SU-DHL-6 (cell line): ENCODE measurements around the gene CERK.

Experiments used
- H2AFZ ChIP-seq: fragments of 200-600 bp; sonication (generic); 2 replicates; pipeline ENCODE4 v1.6.1; 2014; ENCODE audit warnings: low read depth, mild to moderate bottlenecking, moderate library complexity, mixed read lengths, antibody characterized with exemption, low read length; ENCODE audit not compliant: severe bottlenecking
- H3F3A ChIP-seq: fragments of 200-600 bp; shearing (Covaris generic); 2 replicates; pipeline ENCODE4 v1.6.0; 2016; ENCODE audit warnings: antibody characterized with exemption, mild to moderate bottlenecking; ENCODE audit not compliant: insufficient read depth
- H3K27ac ChIP-seq: fragments of 200-600 bp; sonication (generic); 2 replicates; pipeline ENCODE4 v1.5.1; 2016; ENCODE audit warnings: low read depth, mild to moderate bottlenecking, low read length, moderate library complexity, mixed read lengths
- H3K27me3 ChIP-seq: fragments of 200-600 bp; sonication (generic), shearing (Covaris generic); 2 replicates; pipeline ENCODE4 v1.6.0; 2014; ENCODE audit warnings: mild to moderate bottlenecking, low read length
- H3K36me3 ChIP-seq: fragments of 200-600 bp; sonication (generic); 2 replicates; pipeline ENCODE4 v1.6.1; 2014; ENCODE audit warnings: mild to moderate bottlenecking, low read length, mixed read lengths
- H3K4me2 ChIP-seq: fragments of 300-600, 200-600 bp; shearing (Covaris generic), sonication (generic); 2 replicates; pipeline ENCODE4 v1.6.0; 2014; ENCODE audit warnings: low read length, low read depth, mild to moderate bottlenecking; ENCODE audit not compliant: poor library complexity, severe bottlenecking
- H3K4me3 ChIP-seq: fragments of 200-600 bp; sonication (generic); 2 replicates; pipeline ENCODE4 v1.5.1; 2014; ENCODE audit warnings: antibody characterized with exemption, low read length, mild to moderate bottlenecking, mixed read lengths; ENCODE audit not compliant: insufficient read depth, poor library complexity, severe bottlenecking
- H3K79me2 ChIP-seq: fragments of 200-600 bp; sonication (generic); 2 replicates; pipeline ENCODE4 v1.6.1; 2014; ENCODE audit warnings: mild to moderate bottlenecking, low read length, moderate library complexity; ENCODE audit not compliant: insufficient read depth
- H3K9ac ChIP-seq: fragments of 200-600 bp; sonication (generic); 2 replicates; pipeline ENCODE4 v1.7.0; 2014; ENCODE audit warnings: mild to moderate bottlenecking, low read length
- H3K9me2 ChIP-seq: fragments of 200-600 bp; sonication (generic); replicated peaks from 2 replicates; pipeline ENCODE4 v1.6.1; 2014; ENCODE audit warnings: low read length; ENCODE audit not compliant: insufficient read depth
- H3K9me3 ChIP-seq: fragments of 200-600 bp; sonication (generic); 2 replicates; pipeline ENCODE4 v1.6.1; 2014; ENCODE audit warnings: low read length, mixed read lengths; ENCODE audit not compliant: insufficient read depth
- H4K20me1 ChIP-seq: fragments of 200-600 bp; sonication (generic); 2 replicates; pipeline ENCODE4 v1.6.1; 2014; ENCODE audit warnings: low read depth, mild to moderate bottlenecking, antibody characterized with exemption, low read length, moderate library complexity, mixed read lengths
- EZH2phosphoT487 ChIP-seq: fragments of 200-600 bp; sonication (generic), shearing (Covaris generic); conservative IDR thresholded peaks from 2 replicates; pipeline ENCODE4 v1.6.1; 2018; ENCODE audit warnings: mild to moderate bottlenecking, antibody characterized with exemption, low read length, moderate library complexity, mixed read lengths
- TF ChIP-seq, protein P1 (sequence below): fragments of 200-600 bp; sonication (generic); IDR thresholded peaks from one replicate; pipeline ENCODE4 v1.5.1; 2017; ENCODE audit warnings: antibody characterized with exemption, mild to moderate bottlenecking, low read length, moderate library complexity; ENCODE audit not compliant: insufficient read depth, poor library complexity, severe bottlenecking

The CERK gene

DNA sequence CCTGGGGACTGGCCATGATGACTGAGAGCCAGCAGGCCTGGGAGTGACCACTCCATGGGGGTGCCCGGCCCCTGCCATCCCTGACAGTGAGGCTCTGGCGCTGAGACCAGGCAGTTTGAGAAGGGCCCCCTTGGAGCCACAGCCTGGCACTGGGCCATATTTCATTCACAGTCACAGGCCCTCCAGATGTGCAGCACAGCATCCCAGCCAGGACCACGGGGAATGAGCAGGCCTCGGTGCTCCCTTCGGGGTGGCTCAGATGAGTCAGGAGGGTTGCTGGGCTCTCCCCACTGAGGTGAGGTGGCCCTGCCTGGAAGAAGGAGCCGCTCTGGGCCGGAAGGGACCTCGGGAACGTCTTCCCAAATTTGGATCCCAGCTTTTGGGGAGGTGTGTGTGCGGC, 64.8 kb downstream of the CERK start:
- Histone ChIP-seq H3K9me2 (no peaks in the 10 kb centered on the region), H3K9ac (no peak overlapping the region), H3F3A (no peaks in the 10 kb centered on the region), H3K9me3 (no peaks in the 10 kb centered on the region), H3K27ac (no peak overlapping the region), H3K27me3 (no peaks in the 10 kb centered on the region), H3K36me3 (no peaks in the 10 kb centered on the region), H4K20me1 (no peaks in the 10 kb centered on the region), H3K4me3 (no peak overlapping the region), H3K79me2 (no peaks in the 10 kb centered on the region), H2AFZ (no peak overlapping the region), H3K4me2 (no peak overlapping the region)
- no peak for TF ChIP-seq EZH2phosphoT487
- TF ChIP-seq, protein P1, sequence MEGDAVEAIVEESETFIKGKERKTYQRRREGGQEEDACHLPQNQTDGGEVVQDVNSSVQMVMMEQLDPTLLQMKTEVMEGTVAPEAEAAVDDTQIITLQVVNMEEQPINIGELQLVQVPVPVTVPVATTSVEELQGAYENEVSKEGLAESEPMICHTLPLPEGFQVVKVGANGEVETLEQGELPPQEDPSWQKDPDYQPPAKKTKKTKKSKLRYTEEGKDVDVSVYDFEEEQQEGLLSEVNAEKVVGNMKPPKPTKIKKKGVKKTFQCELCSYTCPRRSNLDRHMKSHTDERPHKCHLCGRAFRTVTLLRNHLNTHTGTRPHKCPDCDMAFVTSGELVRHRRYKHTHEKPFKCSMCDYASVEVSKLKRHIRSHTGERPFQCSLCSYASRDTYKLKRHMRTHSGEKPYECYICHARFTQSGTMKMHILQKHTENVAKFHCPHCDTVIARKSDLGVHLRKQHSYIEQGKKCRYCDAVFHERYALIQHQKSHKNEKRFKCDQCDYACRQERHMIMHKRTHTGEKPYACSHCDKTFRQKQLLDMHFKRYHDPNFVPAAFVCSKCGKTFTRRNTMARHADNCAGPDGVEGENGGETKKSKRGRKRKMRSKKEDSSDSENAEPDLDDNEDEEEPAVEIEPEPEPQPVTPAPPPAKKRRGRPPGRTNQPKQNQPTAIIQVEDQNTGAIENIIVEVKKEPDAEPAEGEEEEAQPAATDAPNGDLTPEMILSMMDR = no peak

- H3K9me3 ChIP-seq = no peaks in the 10 kb centered on the region
- TF ChIP-seq, protein P1 = no peak
- no peak for TF ChIP-seq EZH2phosphoT487
- H3K79me2 ChIP-seq = no peaks in the 10 kb centered on the region
- H3K9me2 ChIP-seq = no peaks in the 10 kb centered on the region
- no peaks in the 10 kb centered on the region for H4K20me1 ChIP-seq
- H2AFZ ChIP-seq = no peak overlapping the region
- no peak overlapping the region for H3K4me3 ChIP-seq
- H3K27me3 ChIP-seq = no peaks in the 10 kb centered on the region
- no peak overlapping the region for H3K27ac ChIP-seq
- no peak overlapping the region for H3K4me2 ChIP-seq
- no peaks in the 10 kb centered on the region for H3K36me3 ChIP-seq
- no peak overlapping the region for H3K9ac ChIP-seq
- H3F3A ChIP-seq = no peaks in the 10 kb centered on the region
Measured at GRCh38 chr22:46672731-46673130, 65.3 kb downstream of the CERK start.

DNA sequence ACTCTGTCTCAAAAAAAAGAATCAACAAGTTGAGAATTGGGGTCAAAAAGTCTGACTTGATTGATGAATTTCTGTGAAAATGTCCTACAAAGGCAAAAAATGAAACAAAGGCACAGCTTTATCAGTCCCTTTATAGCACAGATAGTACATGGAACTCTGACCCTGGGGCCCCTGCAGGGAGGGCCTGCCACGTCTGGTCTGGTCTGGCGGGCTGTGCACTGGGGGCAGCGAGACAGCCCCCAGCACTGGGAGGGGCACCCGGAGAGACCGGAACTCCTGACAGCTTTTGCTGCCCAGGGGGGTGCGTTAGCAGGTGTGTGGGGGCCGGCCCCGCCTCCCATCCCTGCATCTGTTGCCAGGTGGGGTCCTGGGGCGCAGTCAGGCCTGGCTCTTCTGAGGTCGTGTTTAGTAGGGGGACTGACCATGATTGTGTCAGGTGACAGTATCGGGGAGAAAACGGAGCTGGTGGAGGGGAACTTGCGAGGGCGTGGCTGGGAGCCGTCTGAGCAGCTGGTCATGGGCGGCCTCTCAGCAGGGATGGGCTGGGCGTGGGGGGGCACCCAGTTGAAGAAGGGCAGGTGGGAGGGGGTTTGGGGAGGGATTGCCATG, 66.1 kb downstream of the CERK start:
- no peak overlapping the region for H3K9ac ChIP-seq
- no peak overlapping the region for H3K4me2 ChIP-seq
- no peaks in the 10 kb centered on the region for H3K9me3 ChIP-seq
- no peaks in the 10 kb centered on the region for H4K20me1 ChIP-seq
- TF ChIP-seq, protein P1 = no peak
- no peak for TF ChIP-seq EZH2phosphoT487
- H3K27ac ChIP-seq = no peak overlapping the region
- no peak overlapping the region for H3K4me3 ChIP-seq
- H3F3A ChIP-seq = no peaks in the 10 kb centered on the region
- H3K79me2 ChIP-seq = no peaks in the 10 kb centered on the region
- H3K27me3 ChIP-seq = no peaks in the 10 kb centered on the region
- H3K36me3 ChIP-seq = no peaks in the 10 kb centered on the region
- H3K9me2 ChIP-seq = no peaks in the 10 kb centered on the region
- no peak overlapping the region for H2AFZ ChIP-seq
